ENCODE data around the gene NKX1-1. TPM values are rescaled to one million over a fixed set of nuclear protein-coding genes. Genes with fewer than 3 reads are reported as not detected.
"Not testable (repeated sequence)": the region's sequence is repeated elsewhere in the genome, so short reads cannot be mapped to it uniquely, and the experiment has no call there.

The NKX1-1 gene
- total RNA-seq, 1 donor from 2014 or later: not detected

GRCh38 chr4:1375761-1376322 is 30.4 kb downstream of the NKX1-1 start:
- intact Hi-C loops (cut with micrococcal nuclease): no loop called here

DNA sequence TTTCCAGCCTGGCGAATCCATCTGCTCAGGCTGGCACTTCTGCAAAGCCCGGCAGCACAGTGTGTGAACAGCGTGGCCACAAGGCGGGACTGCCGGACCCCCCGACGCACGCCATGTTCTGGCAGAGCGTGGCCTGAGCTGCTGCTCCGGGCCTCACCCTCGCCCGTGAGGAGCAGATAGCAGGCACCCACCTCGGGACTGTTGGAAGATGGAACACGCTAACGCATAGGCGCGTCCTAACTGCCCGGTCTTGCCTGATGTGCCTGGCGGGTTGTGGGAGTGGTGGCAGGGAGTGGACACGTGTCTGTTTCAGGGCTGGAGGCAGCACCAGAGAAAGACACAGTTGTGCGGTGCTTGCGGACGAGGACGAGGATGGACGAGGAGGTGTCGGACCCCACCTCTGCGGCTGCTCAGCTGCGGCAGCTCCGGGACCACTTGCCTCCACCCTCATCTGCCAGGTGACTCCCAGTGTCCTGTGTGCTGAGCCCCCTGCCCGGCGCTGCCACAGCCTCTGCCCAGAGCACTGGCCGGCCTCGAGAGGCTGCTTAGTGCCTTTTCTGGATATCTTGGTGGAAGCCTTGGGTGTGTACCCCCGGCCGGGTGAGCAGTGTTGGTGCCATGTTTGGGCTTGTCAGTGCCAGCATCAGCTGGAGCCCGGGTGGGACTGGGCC is 31.1 kb downstream of the NKX1-1 start:
- intact Hi-C loops (cut with micrococcal nuclease): no loop called here

GRCh38 chr4:1374706-1375045 is 31.6 kb downstream of the NKX1-1 start:
- intact Hi-C loops (cut with micrococcal nuclease): no loop called here

DNA sequence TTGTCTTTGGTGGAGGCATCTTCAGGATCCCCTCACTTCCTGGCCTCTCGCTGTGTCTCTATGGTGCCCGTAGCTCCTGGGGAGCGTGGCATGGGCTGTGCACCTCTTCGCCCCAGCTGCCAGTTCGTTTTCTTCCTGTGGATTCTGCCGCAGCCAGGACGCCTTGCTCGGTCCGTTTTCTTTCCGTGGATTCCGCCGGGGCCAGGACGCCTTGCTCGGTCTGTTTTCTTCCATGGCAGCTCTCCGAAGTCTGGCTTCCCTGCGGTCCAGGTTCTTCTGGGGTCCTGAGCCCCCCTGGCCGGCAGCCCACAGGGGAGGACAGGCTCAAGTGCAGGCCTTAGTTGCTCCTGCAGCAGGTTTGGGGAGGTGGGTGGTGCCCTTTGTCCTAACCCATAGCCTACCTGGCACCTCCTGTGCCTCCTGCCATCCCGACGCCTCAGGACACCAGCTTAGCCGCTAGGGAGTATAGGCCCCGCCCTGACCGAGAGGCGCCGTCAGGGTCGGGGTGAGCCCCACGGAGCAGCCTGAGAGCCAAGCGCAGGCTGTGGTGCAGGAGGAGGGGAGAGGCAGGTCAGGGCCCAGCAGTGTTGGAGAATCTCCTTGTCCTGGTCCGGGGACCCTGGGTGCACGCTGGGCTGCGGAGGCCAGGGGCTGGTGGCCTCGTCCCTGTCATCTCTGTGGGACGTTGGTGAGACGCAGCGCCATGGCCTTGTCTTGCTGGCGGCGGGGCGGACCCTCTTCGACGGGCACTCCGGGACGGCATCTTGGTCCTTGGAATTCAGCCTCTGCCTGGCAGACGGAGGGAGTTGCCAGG is 32.1 kb downstream of the NKX1-1 start:
- intact Hi-C loops (cut with micrococcal nuclease): no loop called here

DNA sequence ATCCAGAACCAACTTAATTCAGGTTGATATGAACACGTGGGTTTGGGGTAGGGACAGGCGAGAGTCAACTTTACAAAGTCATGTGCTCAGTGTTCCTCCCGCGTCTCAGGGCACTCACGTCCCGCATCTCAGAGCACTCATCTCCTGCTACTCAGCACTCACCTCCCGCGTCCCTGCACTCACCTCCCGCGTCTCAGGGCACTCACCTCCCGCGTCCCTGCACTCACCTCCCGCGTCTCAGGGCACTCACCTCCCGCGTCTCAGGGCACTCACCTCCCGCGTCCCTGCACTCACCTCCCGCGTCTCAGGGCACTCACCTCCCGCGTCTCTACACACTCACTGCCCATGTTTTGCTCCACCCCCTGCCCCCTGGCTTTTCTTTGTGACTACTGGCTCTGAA is 33.7 kb downstream of the NKX1-1 start:
- intact Hi-C loops (cut with micrococcal nuclease): not testable (repeated sequence)

DNA sequence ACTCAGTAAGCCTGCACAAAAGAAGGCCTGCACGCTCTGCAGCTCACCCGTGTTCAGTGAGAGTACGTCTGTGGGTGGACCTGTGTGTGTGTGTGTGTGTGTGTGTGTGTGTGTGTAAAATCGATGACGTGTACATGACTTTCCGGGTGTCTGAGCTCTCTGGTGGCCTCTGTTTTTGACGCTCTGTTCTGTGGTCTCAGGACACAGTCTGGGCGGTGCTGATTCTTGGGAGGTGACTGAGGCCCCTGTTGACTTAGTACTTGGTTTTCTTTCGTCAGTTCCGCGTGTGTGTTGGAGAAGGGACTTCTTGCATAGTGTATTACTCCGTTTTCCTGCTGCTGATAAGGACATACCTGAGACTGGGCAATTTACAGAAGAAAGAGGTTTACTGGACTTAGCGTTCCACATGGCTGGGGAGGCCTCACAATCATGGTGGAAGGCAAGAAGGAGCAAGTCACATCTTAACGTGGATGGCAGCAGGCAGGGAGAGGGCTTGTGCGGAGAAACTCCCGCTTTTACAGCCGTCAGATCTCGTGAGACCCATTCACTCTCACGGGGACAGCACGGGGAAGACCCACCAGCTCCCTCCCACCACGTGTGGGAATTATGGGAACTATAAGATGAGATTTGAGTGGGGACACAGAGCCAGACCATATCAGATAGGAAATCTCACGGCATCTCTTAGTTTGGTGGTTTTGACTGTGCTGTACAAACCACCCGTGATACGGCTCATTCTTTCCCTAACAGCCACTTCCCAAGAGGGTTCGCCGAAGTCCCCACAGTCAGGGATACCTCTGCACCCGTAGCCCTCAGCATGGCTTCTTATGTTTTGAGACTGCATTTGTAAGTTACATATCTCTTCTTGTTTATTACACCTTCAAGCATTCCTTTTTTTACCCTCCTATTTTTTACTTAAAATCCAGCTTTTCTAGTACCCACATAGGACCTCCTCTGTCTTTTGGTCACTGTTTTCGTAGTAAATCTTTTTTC is 34.8 kb downstream of the NKX1-1 start:
- intact Hi-C loops (cut with micrococcal nuclease): no loop called here

- intact Hi-C loops (cut with micrococcal nuclease): no loop called here
These were observed 35.7 kb downstream of the NKX1-1 start for GRCh38 chr4:1370321-1371124.

- intact Hi-C loops (cut with micrococcal nuclease): no loop called here
These were observed 36.7 kb downstream of the NKX1-1 start for GRCh38 chr4:1369479-1370079.

- intact Hi-C loops (cut with micrococcal nuclease): no loop called here
These were observed 37.2 kb downstream of the NKX1-1 start for GRCh38 chr4:1369091-1369450.

- intact Hi-C loops (cut with micrococcal nuclease): no loop called here
These were observed 37.7 kb downstream of the NKX1-1 start for GRCh38 chr4:1368421-1369090.

DNA sequence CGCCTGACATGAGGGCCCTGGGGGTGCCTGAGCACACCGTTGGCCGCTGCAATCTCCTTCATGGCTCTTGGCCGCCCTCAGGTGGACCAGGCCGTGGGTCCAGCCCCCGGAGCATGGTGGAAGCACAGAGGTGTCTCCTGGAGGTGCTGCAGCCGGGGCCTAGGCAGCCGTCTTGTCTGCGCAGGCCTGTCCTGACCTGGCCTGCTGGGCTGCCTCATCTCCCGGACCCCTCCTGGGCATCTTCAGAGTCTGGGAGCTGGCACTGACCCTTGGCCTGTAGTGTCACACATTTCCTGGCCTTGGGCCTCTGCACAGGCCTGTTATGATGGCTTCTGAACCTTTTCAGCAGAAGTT is 38.3 kb downstream of the NKX1-1 start:
- intact Hi-C loops (cut with micrococcal nuclease): no loop called here

GRCh38 chr4:1367230-1367935 is 38.9 kb downstream of the NKX1-1 start:
- intact Hi-C loops (cut with micrococcal nuclease): no loop called here

DNA sequence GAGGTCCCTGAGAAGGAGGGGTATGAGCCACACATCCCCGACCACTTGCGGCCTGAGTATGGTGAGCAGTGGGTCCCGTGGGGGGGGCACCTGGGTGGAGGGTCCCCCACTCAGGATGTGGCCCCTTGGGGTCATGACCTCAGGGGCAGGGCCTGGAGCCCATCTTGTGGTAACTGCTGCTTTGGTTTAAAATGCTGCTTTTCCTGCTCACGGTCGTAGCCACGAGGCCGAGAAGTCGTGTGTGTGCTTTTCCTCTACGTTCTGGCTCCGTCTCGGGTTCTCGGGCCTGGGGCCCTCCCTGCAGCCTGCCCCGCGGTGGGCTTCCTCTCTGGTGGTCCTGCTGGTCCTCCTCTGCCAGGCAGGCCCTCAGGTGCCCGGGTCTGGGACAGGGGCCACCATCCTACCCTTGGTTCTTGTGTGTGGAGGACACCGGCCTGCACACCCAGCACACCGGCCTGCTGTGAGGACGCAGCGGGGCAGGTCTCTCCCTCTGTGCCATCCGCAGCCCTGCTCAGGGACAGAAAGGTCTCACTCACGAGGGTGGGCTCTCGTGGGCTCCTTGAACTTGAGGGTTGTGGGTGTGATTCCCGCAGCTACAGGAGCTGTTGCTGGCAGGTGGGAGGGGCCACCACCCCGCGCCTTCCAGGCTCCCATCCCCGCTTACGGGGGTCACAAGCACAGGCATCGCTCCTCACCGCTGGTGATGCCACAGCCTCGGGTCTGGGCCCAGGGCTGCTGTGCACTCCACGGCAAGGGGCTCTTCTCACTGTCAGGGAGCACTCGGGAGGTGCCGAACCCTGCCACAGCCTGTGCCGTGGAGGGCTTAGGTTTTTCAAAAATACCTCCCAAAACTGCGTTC is 39.6 kb downstream of the NKX1-1 start:
- intact Hi-C loops (cut with micrococcal nuclease): no loop called here

GRCh38 chr4:1365271-1366178 is 40.7 kb downstream of the NKX1-1 start:
- intact Hi-C loops (cut with micrococcal nuclease): no loop called here

- intact Hi-C loops (cut with micrococcal nuclease): no loop called here
These were observed 41.5 kb downstream of the NKX1-1 start for GRCh38 chr4:1364748-1365147.

DNA sequence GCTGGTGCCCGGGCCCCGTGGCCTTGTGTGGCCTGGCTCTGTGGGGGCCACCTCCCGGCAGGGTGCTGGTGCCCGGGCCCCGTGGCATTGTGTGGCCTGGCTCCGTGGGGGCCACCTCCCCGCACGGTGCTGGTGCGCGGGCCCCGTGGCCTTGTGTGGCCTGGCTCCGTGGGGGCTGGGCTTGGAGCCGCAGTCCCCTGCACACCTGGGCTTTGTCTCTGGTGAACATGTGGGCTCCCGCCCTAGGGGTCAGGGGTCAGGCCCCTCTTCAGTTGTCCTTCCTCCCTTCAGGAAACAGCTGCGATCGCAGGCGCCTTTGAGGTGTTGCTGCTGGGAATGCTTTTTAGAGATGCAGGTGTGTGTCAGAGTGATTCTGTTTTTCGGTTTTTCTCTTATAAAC is 42.0 kb downstream of the NKX1-1 start:
- intact Hi-C loops (cut with micrococcal nuclease): no loop called here

DNA sequence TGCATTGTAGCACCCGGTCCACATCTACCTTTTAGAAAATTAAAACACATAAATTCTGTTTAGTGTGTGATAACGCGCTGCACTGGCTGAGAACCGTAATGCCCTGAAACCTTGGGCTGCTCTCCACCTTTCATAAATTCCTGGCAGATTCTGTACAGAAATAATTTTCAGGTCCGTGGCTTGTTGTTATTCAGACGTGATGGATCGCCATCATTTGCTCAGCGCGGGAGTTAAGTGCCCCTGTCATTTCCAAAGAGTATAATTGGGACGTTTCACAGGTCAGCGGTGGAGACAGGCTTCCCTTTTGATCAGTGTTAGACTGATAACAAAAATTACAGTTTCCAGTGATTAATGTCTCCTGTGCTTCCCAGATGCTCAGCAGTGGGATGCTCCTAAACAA is 42.7 kb downstream of the NKX1-1 start:
- intact Hi-C loops (cut with micrococcal nuclease): no loop called here
